Measurements from ENCODE around the gene MKNK2.
A peak's percentile ranks its signal among the peaks of the same experiment; 100 is the strongest.

MKNK2 gene

DNA sequence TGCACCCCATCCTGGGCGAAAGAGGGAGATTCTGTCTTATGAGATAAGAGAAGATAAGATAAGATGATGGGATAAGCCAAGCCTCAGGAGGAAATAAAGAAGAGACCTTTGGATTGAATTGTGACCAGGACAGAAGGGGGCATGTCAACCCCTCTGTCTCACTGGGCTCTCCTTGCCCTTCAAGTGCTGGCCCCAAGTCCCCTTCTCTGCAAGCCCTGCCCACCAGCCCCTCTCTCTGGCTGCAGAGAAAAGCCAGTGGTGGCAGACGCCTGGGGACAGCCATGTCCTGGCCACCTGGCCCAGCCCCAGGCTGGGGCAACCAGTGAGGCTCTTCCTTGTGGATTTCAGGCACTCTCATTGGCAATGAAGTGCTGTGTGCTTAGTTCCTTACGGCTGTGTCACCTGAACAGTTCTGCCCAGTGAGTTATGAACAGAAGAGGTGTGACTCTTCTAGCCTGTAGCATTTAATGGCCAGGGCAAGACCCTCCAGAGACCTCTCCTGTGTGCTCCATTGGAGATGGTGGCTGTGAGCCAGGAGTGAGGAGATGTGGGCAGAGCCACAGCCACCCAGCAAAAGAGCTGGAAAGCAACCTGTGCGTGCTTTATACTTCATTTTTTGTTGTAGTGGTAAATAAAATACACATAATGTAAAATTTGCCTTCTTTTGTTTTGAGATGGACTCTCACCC, 29.4 kb downstream of the MKNK2 start:
- DNase-seq, result no peak

DNA sequence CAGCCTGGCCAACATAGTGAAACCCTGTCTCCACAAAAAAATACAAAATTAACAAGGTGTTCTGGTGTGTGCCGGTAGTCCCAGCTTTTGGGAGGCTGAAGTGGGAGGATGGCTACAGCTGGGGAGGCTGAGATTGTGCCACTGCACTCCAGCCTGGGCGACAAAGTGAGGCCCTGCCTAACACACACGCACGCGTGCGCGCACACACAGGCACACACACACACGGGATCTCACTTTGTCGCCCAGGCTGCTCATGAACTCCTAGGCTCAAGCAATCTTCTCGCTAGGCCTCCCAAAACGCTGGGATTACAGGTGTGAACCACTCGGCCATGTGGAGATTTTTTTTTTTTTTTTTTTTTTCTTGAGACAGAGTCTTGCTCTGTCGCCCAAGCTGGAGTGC, 32.3 kb downstream of the MKNK2 start:
- DNase-seq, result no peak

DNA sequence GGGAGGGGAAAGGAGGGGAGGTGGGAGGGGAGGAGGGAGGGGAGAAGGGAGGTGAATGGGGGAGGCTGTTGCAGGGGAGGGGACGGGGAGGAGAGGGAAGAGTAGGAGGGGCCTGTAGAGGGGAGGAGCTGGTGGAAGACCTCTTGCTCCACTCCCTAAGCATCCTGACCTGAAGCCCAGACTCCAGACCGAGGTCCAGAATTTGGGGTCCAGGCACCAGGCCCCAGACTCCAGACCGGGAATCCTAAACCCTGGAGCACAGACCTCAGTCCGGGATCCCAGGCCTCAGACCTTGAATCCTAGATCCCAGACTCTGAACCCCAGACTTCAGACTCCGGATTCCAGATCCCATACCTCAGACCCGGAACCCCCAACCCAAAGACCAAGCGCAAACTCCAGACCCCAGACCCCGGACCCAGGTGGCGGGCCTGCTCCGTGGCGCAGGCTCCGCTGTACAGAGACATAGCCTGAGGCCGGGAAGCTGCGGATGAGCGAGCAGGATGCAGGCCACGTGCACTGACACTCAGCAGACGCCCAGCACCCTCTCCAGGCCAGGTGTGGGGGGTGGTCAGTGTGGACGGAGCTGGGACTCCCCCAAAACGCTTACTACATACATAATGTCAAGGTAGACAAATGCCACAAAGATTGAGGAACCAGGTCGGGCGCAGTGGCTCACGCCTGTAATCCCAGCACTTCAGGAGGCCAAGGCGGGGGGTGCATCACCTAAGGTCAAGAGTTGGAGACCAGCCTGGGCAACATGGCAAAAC, 34.8 kb downstream of the MKNK2 start:
- peak; percentile 73 to 76 for DNase-seq

DNA sequence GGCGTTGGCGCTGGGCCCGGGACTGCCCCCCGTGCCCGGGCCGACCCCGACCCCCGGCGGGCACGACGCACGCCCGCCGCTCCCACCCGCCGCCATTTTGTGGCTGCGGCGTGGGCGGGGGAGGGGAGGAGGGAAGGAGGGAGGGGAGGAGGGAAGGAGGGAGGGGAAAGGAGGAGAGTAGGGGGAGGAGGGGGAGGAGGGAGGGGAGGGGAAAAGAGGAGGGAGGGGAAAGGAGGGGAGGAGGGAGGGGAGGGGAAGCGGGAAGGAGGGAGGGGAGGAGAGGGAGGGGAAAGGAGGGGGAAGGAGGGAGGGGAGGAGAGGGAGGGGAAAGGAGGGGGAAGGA, 35.5 kb downstream of the MKNK2 start, which contains the start of gene BTBD2:
Gene BTBD2, minus strand, starts transcription at position 107 of the 343 bp plus-strand sequence. Its CDS starts 11 bp downstream, at position 96.
- DNase-seq, result peak; percentile 40 to 68

DNA sequence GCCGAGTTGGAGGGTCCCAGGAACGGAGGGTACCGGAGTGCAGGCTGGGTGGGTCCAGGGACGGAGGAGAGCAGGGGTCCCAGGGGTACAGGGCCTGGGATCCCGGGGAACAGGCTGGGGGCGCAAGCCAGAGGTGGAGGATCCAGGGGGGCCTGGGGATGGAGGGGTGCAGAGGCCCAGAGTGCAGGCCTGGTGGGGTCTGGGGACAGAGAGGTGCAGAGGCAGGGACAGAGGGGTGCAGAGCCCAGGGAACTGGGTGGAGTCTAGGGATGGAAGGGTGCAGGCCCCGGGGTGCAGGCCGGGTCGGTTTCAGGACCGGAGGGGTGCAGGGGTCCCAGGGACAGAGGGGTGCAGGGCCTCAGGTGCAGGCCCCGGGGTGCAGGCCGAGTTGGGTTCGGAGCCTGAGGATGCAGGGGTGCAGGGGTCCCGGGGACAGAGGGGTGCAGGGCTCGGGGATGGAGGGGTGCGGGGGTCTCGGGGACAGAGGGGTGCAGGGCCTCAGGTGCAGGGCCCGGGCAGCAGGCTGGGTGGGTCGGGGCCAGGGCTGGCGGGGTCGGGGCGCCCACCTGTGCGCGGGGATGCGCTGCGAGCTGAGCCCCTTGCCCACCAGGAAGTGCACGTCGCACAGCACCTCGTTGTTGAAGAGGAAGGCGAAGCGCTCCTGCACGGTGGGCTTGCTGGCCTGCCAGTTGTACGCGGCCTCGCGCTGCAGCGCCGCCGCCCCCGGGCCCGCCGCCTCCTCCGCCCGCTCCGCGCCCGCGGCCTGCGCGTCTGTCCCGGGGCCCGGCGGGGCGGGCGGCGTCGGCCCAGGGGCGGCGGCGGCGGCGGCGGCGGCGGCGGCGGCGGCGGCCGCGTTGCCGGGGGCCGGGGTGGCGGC, 36.1 kb downstream of the MKNK2 start:
- DNase-seq, result no peak

DNA sequence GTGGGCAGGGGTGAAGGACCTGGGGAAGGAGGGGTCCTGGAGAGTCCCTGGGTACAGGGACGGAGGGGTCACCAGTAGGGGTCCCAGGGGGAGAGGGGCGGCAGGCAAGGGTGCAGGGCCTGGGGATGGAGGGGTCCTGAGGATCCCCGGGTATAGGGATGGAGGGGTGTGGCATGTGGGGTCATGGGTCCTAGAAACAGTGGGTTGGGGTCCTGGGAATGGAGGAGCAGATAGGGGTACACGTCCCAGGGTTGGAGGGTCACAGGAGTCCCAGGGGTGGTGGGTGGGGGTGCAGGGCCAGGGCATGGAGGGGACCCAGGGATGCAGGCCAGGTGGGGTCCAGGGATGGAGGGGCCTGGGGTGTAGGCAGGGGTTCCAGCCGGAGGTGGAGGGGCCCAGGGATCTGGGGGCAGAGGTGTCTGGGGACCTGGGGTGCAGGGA, 36.9 kb downstream of the MKNK2 start:
- DNase-seq, result no peak

DNA sequence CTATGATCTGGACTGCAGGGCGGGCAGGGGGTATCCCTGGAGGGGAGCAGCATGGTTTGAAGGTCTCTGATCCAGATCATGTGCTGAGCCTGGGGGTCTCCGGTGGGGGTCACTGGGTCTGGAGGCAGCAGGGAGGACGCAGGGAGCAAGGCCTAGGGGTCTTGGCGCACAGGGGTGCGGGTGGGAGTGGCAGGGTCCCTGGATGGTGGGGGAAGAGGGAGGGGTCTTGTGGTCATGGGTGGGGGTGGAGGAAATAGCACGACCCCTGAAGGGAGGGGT, 37.4 kb downstream of the MKNK2 start:
- DNase-seq, result no peak

DNA sequence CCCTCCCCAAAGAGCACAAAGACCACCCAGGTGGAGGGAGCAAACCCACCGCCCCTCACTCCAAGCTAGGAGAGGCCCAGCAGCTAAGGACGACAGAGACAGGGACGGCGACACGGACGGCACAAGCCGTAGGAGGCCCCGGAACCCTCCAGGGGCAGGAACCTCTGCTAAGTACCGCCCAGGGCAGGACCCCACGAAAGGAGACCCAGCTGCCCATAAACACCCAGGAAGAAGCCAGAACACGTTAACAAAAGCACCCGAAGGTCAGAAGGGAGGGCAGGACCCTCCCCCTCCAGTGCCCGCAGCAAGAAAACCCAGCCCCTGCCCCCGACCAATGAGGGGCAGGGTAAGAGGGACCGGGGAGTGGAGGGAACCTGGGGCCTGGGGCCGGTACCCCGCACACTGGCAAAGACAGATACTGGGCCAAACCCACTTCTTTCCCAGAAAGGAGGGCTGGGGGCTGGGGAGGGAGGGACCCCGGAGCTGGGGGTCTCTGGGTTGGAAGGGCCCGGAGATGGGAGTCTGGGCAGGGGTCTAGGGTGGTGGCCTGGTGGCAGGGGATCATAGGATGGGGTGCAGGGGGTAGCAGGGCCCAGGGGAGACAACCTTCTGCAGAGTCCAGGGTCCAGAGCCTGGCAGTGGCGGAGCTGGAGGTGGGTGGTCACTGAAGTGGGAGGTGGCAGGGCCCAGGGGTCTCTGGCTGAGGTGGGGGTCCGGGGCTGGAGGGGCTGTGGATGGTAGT, 37.9 kb downstream of the MKNK2 start:
- DNase-seq, result no peak

DNA sequence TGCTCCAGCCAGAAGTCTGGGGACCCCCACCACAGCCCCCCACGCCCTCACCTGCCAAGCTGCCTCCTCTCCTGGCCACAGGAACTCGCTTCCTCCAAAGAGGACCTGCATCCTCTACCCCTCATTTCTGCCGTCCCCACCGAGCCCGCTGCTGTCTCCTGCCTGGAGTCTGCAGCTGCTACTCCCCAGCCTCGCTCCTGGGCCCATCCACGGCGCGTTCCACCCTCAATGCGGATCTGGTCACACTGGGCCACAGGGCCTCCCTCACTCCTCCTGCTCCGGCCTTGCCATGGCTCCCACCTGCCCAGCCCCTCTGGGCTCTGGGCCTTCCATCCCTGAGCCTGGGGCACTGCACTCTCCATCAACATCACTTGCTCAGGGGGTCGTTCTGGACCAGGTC, 39.9 kb downstream of the MKNK2 start:
- DNase-seq, result no peak

DNA sequence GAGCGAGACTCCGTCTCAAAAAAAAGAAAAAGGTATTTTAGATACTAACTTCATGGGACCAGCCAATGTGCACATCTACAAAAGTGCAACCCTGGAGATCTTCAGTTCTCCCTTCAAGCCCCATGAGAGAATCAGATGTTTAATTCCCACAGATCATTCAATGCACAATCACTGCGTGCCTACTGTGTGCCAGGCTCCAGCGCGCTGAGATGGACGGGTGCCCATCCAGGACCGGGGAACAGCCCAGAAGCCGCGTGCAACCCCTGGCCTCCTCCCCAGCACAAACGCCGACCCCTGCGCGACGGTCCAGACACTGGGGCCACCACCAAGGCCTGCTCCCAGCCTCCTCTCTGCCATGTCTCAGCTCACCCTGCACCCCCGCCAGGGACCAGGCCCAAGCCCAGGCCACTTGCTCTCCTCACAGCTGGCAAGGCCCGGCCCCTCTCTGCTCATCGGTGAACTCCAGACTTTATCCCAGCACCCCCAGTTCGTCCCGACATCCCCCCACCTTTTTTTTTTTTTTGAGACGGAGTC, 40.8 kb downstream of the MKNK2 start:
- DNase-seq, result no peak

DNA sequence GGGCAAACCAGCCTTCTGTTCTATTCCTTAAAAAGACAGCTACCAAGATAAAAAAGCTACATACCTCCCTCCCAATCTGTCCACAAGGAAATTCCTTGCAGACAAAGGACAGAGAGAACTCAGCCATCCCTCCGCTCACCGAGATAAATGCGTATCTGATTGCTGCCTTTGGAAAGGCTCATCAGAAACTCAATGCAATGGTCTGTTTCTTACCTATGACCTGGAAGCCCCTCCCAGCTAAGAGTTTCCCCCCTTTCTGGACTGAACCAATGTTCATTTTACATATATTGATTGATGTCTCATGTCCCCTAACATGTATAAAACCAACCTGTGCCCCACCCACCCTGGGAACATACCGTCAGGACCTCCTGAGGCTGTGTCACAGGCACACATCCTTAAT, 47.2 kb downstream of the MKNK2 start:
- no peak for DNase-seq

DNA sequence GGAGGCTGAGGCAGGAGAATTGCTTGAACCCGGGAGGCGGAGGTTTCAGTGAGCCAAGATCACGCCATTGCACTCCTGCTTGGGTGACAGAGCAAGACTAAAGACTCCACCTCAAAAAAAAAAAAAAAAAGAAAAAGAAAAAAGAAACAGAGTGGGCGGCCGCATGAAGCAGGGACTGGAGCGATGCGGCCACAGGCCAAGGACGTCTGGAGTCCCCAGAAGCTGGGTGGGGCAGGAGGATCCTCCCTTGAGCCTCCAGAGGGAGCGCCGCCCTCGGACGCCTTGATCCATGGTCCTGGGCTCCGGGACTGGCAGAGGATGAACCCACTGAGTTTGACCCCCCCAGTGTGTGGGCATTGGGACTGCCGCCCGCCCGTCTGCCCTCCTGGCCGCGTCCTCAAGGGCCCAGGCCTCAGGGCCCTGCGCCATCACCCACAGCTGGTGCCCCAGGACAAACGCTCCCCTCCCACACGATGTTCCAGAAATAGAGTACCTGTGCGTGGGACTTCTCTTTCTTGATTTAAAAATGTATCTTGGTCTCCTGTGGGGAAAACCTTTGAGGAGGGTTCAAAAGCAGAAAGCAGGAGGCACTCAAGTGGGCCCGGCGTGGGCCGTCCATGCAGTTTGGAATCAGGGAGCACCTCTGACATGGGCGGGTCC, 51.1 kb downstream of the MKNK2 start:
- no peak for DNase-seq

DNA sequence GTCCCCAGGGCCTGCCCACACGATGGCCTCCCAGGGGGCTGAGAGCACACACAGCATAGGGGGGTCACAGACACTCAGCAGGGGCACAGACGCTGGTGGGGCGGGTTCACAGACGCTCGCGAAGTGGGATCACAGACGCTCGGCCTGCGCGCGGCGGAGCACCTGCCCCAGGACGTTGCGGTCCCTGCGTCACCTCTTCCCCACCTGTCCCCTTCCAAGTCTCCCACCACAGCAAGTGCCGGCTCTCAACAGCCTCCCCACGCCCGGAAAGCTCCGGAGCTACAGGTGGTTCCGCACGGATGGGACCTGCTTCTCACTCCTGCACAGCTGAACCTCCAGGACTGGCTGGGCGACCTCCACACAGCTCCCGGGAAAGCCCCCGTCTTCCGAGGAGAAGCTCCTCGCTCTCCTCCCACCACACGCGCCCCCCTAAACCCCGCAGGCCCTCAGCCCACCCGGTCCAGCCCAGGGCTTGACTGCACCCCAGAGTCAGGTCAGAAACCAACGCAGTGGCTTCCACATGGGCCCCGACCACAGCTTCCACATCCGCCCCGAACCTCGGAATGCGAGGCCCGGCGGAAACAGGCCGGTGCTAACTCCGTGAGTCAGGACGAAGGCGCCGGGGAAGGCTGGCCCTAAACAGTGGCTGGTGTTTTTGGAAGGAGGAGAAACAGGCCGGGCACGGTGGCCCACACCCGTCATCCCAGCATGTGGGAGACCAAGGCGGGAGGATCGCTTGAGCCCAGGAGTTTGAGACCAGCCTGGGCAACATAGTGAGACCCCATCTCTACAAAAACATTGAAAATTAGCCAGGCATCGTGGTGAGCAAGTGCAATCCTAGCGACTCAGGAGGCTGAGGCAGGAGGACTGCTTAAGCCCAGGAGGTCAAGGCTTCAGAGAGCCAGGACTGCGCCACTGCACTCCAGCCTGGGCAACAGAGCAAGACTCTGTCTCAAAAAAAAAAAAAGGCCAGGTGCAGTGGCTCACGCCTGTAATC, 52.0 kb downstream of the MKNK2 start:
- no peak for DNase-seq

DNA sequence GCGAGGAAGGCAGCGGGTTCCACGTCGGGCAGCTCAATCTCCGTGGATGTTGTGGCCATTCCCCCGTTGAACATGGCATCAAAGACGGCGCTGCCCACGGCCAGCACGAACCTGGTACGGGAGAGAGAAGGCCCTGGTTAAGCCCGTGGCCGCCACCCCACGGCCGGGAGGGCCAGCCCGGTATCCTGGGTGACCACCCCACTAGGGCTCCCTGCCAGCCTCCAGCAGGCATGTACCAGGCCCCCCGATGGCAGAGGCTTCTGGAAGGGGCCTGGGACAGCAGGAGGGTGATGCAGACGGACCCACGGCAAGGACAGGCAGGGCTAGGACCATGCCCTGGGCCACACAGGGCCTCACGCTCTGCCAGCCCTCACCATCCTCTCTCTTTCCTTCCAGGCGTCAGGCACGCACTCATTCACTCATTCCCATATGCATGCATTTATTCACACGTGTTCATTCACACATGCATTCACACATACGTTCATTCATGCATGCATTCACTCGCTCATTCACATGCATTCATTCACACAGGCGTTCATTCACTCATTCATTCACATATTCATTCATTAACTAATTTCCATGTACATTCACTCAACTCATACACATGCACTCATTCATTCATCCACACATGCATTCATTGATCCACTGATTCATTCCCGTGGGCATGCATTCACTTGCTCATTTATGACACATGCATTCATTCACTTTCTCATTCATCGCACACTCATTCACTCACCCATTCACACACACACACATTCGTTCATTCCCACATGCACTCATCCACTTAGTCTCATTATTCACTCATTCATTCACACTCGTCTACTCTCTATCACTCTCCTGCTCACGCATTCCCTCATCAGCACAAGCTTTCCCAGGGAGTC, 53.5 kb downstream of the MKNK2 start:
- no peak for DNase-seq

DNA sequence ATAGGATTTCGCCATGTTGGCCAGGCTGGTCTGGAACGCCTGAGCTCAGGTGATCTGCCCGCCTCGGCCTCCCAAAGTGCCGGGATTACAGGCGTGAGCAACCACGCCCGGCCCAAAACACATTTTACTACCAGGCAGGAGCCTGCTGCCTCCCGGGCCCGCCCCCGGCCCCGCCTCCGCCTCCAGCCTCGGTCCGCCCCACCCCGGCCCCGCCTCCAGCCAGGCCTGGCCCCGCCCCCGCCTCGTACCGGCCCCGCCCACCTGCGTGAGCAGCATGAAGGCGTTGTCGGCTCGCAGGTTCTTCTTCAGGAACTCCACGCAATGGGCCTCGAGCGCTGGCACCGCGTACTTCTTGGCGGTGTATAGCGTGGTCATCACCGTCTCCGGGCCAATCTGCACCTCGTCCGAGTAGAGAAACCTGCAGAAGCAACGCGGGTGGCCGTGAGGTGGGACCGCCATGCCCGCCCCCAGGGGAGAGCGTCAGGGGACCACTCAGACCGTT, 58.2 kb downstream of the MKNK2 start:
- peak in 1 of 2 donors; percentile 21 for DNase-seq

DNA sequence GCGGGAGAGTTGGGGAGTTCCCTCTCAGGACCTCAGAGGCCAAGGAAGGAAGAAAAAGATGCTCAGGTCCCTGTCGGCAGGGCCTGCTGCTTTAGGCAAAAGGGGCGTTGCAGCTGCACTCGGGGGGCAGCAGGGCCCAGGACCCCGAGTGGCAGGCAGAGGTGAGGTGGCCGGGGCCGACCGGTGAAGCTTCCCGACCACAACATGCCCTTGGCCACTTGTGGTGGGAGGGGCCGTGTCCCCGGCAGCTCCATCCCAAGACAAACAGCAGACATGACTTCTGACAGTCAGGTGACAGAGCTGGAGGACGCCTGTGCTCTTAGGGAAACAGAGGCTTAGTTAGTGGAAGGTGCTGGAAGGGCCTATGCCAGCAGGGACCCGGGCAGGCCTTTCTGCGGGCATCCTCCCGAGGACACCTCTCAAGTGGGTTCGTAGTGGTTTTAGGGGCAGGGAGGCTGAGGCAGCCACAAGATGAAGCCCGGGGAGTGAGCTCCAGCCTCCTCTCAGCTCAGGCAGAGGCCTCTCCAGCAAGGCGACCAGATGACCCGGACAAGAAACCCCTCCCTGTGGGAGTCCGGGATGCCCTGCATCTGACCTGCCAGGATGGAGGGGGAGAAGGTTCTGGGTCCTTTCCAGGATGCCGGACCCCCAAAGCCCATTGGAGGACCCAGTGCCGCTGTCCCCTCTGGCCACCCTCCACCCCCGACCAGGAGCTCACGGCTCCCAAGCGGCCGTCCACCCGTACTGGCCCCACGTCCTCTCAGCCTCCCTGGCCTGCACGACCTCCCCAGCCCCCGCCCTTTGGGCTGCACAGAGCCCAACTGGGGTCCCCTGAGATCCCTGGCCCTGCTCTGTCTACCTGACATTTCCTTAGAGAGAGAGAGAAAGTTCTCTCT, 59.8 kb downstream of the MKNK2 start:
- no peak for DNase-seq

DNA sequence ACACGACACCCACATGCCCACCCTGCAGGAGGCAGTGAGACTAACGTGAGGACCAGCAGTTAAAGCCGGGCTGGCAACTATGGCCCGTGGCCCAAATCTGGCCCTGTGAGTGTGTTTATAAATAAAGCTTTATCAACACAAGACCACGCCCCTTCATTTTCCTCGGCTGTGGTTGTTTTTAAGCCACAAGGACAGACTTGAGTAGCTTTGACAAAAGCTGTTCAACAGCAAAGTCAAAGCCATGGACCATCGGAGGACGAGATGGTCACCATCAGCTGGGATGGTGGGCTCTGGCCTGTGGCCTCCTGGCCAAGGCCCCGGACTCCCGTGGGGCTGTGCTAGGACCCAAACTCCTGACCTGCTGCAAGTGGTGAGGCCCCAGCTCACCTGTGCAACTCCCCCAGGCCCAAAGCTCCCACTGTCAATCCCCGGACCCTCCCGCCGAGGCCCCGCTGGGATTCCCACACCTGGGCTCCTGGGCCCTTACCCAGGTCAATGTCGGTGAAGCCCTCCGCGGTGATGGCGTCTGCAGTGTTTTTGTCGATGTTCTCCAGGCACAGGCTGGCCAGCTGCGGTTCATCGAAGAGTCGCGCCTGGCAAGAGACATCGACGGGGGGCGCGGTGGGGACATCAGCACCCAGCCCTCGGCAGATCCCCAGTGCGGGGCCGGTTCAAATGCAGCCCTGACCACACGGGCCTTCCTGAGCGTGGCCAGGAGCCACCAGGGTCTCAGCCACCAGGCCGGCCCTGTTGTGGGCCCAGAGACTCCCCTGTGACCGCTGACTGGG, 60.6 kb downstream of the MKNK2 start:
- DNase-seq, result no peak

All from CD4-positive, alpha-beta T cell treated with Interferon alpha-2 for 1 hour (primary cell).